HG03354 (cell line): Measurements from ENCODE around the gene NXPH1.
A peak's percentile ranks its signal among the peaks of the same experiment; 100 is the strongest.

Experiments used
- ATAC-seq: cut with Tn5 transposase; IDR thresholded peaks from one replicate; pipeline ENCODE4 v1.9.1; 2021; ENCODE audit warnings: mild to moderate bottlenecking; ENCODE audit not compliant: unreplicated experiment, poor library complexity, severe bottlenecking

NXPH1 gene

GRCh38 chr7:8491544-8492489 lies 58.4 kb downstream of the NXPH1 start:
- no peak for ATAC-seq

GRCh38 chr7:8499128-8499527 lies 65.7 kb downstream of the NXPH1 start:
- no peak for ATAC-seq

GRCh38 chr7:8500286-8500685 lies 66.9 kb downstream of the NXPH1 start:
- ATAC-seq: no peak

- no peak for ATAC-seq
Measured at GRCh38 chr7:8507566-8507965, 74.2 kb downstream of the NXPH1 start.

- no peak for ATAC-seq
Measured at GRCh38 chr7:8509621-8510020, 76.2 kb downstream of the NXPH1 start.

GRCh38 chr7:8511855-8512254 lies 78.4 kb downstream of the NXPH1 start:
- no peak for ATAC-seq

GRCh38 chr7:8514781-8515519 lies 81.5 kb downstream of the NXPH1 start:
- ATAC-seq: no peak

GRCh38 chr7:8515640-8516185 lies 82.3 kb downstream of the NXPH1 start:
- no peak for ATAC-seq

- ATAC-seq: no peak
Measured at GRCh38 chr7:8516976-8517375, 83.6 kb downstream of the NXPH1 start.

- no peak for ATAC-seq
Measured at GRCh38 chr7:8528311-8528710, 94.9 kb downstream of the NXPH1 start.

GRCh38 chr7:8531991-8532515 lies 98.6 kb downstream of the NXPH1 start:
- ATAC-seq: no peak

- ATAC-seq: peak; percentile 88
Measured at GRCh38 chr7:8536431-8536830, 103.0 kb downstream of the NXPH1 start.

- no peak for ATAC-seq
Measured at GRCh38 chr7:8549046-8549445, 115.6 kb downstream of the NXPH1 start.

GRCh38 chr7:8560501-8560900 lies 127.1 kb downstream of the NXPH1 start:
- ATAC-seq: no peak

GRCh38 chr7:8561449-8561848 lies 128.0 kb downstream of the NXPH1 start:
- no peak for ATAC-seq

- no peak for ATAC-seq
Measured at GRCh38 chr7:8564281-8564680, 130.9 kb downstream of the NXPH1 start.

GRCh38 chr7:8566016-8566415 lies 132.6 kb downstream of the NXPH1 start:
- ATAC-seq: no peak

- ATAC-seq: no peak
Measured at GRCh38 chr7:8567626-8568025, 134.2 kb downstream of the NXPH1 start.

- no peak for ATAC-seq
Measured at GRCh38 chr7:8579661-8580194, 146.3 kb downstream of the NXPH1 start.

- no peak for ATAC-seq
Measured at GRCh38 chr7:8581842-8582241, 148.4 kb downstream of the NXPH1 start.
